ENCODE data around the gene P2RY2.

DNA sequence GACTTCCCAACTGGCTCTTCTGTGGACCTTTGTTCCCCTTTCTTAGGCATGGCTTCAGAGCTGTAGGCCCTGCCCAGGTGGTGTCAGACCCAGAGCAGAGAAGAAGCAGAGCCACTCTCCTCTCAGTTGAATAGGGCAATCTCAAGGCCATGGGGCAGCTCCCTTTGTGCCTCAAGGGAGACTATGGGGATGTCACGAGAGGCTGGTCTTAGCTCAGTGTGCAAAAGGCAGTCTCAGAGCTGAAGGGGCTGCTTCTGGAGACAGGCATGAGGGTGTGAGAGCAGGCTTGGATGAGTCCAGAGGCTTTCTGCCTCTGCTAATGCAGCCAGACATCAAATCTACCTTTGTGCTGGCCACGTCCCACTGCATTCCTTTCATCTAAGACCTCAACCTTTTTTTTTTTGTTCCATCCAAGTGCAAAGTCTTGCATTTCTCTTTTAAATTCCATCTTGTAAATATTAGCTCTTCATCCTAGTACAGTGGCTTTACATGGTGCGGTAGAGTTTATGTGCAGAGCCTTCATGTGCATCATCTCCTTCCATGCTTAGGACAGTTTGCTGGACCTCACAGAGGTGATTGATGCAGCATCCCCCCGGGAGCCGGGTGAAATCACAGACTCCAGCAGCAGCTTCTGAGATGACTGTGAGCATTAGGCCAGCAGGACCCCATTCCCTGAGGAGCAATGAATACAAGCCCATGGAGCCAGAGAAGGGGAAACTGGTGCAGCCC is 41.8 kb upstream of the P2RY2 start:
- TF ChIP-seq, protein P1, sequence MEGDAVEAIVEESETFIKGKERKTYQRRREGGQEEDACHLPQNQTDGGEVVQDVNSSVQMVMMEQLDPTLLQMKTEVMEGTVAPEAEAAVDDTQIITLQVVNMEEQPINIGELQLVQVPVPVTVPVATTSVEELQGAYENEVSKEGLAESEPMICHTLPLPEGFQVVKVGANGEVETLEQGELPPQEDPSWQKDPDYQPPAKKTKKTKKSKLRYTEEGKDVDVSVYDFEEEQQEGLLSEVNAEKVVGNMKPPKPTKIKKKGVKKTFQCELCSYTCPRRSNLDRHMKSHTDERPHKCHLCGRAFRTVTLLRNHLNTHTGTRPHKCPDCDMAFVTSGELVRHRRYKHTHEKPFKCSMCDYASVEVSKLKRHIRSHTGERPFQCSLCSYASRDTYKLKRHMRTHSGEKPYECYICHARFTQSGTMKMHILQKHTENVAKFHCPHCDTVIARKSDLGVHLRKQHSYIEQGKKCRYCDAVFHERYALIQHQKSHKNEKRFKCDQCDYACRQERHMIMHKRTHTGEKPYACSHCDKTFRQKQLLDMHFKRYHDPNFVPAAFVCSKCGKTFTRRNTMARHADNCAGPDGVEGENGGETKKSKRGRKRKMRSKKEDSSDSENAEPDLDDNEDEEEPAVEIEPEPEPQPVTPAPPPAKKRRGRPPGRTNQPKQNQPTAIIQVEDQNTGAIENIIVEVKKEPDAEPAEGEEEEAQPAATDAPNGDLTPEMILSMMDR (conservative IDR thresholded peaks at IDR 0.05 in 1 of 2, IDR thresholded peaks at IDR 0.05 in 1 of 2; ENCODE audit: low read depth in 1 of 2, low read length in 2 of 2) = no peak
- no peak for TF ChIP-seq EZH2 (IDR thresholded peaks at IDR 0.05; ENCODE audit: low read length, missing control alignments)
